Stimulated activated CD8-positive, alpha-beta memory T cell treated with anti-CD3 and anti-CD28 coated beads, Interleukin-7, amount 100 ng/mL, for 4 hours (primary cell): ENCODE data around the gene PLA2G5.

ENCODE experiments used
- DNase-seq, 2 donors: peaks; one replicate each; pipeline ENCODE4 v3.0.0-alpha.2; 2020; ENCODE audit warnings: low read depth in 2 of 2

Gene PLA2G5

GRCh38 chr1:20090119-20090518, 20.1 kb downstream of the PLA2G5 start:
- no peak for DNase-seq

GRCh38 chr1:20090641-20091040, 20.6 kb downstream of the PLA2G5 start:
- DNase-seq, result no peak

- no peak for DNase-seq
Measured at GRCh38 chr1:20093303-20093702, 23.3 kb downstream of the PLA2G5 start.

GRCh38 chr1:20093940-20094391, 24.0 kb downstream of the PLA2G5 start:
- no peak for DNase-seq

GRCh38 chr1:20095564-20096434, 25.8 kb downstream of the PLA2G5 start:
- DNase-seq, result no peak

GRCh38 chr1:20096840-20097447, 26.9 kb downstream of the PLA2G5 start:
- no peak for DNase-seq

GRCh38 chr1:20099533-20099932, 29.5 kb downstream of the PLA2G5 start:
- no peak for DNase-seq

GRCh38 chr1:20100632-20101355, 30.8 kb downstream of the PLA2G5 start:
- DNase-seq, result no peak

GRCh38 chr1:20102875-20103274, 32.9 kb downstream of the PLA2G5 start:
- no peak for DNase-seq

GRCh38 chr1:20105856-20106255, 35.9 kb downstream of the PLA2G5 start:
- DNase-seq, result no peak

- DNase-seq, result no peak
Measured at GRCh38 chr1:20107351-20107750, 37.4 kb downstream of the PLA2G5 start.

- no peak for DNase-seq
Measured at GRCh38 chr1:20107796-20108195, 37.8 kb downstream of the PLA2G5 start.

- DNase-seq, result no peak
Measured at GRCh38 chr1:20108366-20109123, 38.6 kb downstream of the PLA2G5 start.

- no peak for DNase-seq
Measured at GRCh38 chr1:20109223-20109856, 39.3 kb downstream of the PLA2G5 start.

GRCh38 chr1:20110679-20111078, 40.7 kb downstream of the PLA2G5 start:
- no peak for DNase-seq

- no peak for DNase-seq
Measured at GRCh38 chr1:20111452-20111851, 41.5 kb downstream of the PLA2G5 start.

- no peak for DNase-seq
Measured at GRCh38 chr1:20112279-20113000, 42.4 kb downstream of the PLA2G5 start.

- no peak for DNase-seq
Measured at GRCh38 chr1:20114021-20114648, 44.1 kb downstream of the PLA2G5 start.

GRCh38 chr1:20115479-20115878, 45.5 kb downstream of the PLA2G5 start:
- DNase-seq, result no peak

GRCh38 chr1:20115916-20116315, 45.9 kb downstream of the PLA2G5 start:
- no peak for DNase-seq
